GM21515 (cell line): Measurements from ENCODE around the gene PDGFA.

Experiments
- ATAC-seq: cut with Tn5 transposase; IDR thresholded peaks from one replicate; pipeline ENCODE4 v1.9.1; 2021; ENCODE audit not compliant: unreplicated experiment

Gene PDGFA

GRCh38 chr7:517774-518629 lies 1.6 kb downstream of the PDGFA start:
- ATAC-seq, result no peak

GRCh38 chr7:516606-517456 lies 2.8 kb downstream of the PDGFA start:
- ATAC-seq, result no peak

- ATAC-seq, result no peak
These were observed 3.4 kb downstream of the PDGFA start for GRCh38 chr7:516216-516605.

- ATAC-seq, result no peak
These were observed 4.0 kb downstream of the PDGFA start for GRCh38 chr7:515628-516027.

- ATAC-seq, result no peak
These were observed 4.7 kb downstream of the PDGFA start for GRCh38 chr7:514651-515598.

- ATAC-seq, result no peak
These were observed 5.4 kb downstream of the PDGFA start for GRCh38 chr7:514242-514641.

- no peak for ATAC-seq
These were observed 6.0 kb downstream of the PDGFA start for GRCh38 chr7:513521-514166.

- no peak for ATAC-seq
These were observed 6.9 kb downstream of the PDGFA start for GRCh38 chr7:512541-513311.

GRCh38 chr7:512146-512510 lies 7.5 kb downstream of the PDGFA start:
- ATAC-seq, result no peak

- ATAC-seq, result no peak
These were observed 8.0 kb downstream of the PDGFA start for GRCh38 chr7:511476-512145.

- ATAC-seq, result no peak
These were observed 8.8 kb downstream of the PDGFA start for GRCh38 chr7:510782-511281.

- no peak for ATAC-seq
These were observed 9.5 kb downstream of the PDGFA start for GRCh38 chr7:510131-510481.

GRCh38 chr7:509426-510130 lies 10.1 kb downstream of the PDGFA start:
- ATAC-seq, result no peak

- no peak for ATAC-seq
These were observed 11.0 kb downstream of the PDGFA start for GRCh38 chr7:508461-509170.

- ATAC-seq, result no peak
These were observed 11.9 kb downstream of the PDGFA start for GRCh38 chr7:507623-508300.

- ATAC-seq, result no peak
These were observed 12.6 kb downstream of the PDGFA start for GRCh38 chr7:506921-507622.

- no peak for ATAC-seq
These were observed 13.2 kb downstream of the PDGFA start for GRCh38 chr7:506391-506831.
